IMR-90 (cell line): ENCODE results near the gene ADAM12. TPM values are rescaled to one million over a fixed set of nuclear protein-coding genes. Genes with fewer than 3 reads are reported as not detected.

Source experiments
- ATAC-seq: fragments of 200-7000 bp; cut with Tn5 transposase; 2 replicates; pipeline ENCODE4 v1.9.1; 2020; ENCODE audit warnings: low read depth, mild to moderate bottlenecking, moderate library complexity
- BruUV-seq: library from RNA; stranded (reverse); fragments of 400-500 nt; replicated peaks from 2 replicates; lab custom pipeline; 2021; lab: Mats Ljungman, UMichigan
- CTCF ChIA-PET: fragments of 300-600 bp; formaldehyde crosslinking; extraction: SDS; loops from one replicate; lab custom pipeline; 2021; ENCODE audit warnings: antibody characterized with exemption; lab: Yijun Ruan, JAX
- POLR2A ChIA-PET: fragments of 300-600 bp; sonication (Branson Sonifier 250); formaldehyde crosslinking; loops from one replicate; lab custom pipeline; 2022; ENCODE audit warnings: antibody characterized with exemption; ENCODE audit not compliant: unreplicated experiment; lab: Charles Lee
- DNase-seq: peaks from one replicate; pipeline ENCODE4 v3.0.0; 2013
- H2AFZ ChIP-seq: replicated peaks from 2 replicates; pipeline ENCODE3; 2013; ENCODE audit warnings: low read length, mild to moderate bottlenecking; ENCODE audit not compliant: poor library complexity
- H2AK5ac ChIP-seq: 2 replicates; pipeline ENCODE4 v1.6.1; 2013; ENCODE audit warnings: low read depth, low read length, inconsistent platforms
- H2AK9ac ChIP-seq: replicated peaks from 2 replicates; pipeline ENCODE3; 2013; ENCODE audit warnings: mild to moderate bottlenecking, low read depth, low read length, moderate library complexity; ENCODE audit not compliant: poor library complexity
- H2BK120ac ChIP-seq: 2 replicates; pipeline ENCODE4 v1.6.1; 2013; ENCODE audit warnings: low read depth, low read length, inconsistent platforms
- H2BK15ac ChIP-seq: 3 replicates; pipeline ENCODE4 v1.6.1; 2013; ENCODE audit warnings: low read depth, low read length, inconsistent platforms
- H2BK20ac ChIP-seq: 2 replicates; pipeline ENCODE4 v1.6.1; 2013; ENCODE audit warnings: low read depth, mild to moderate bottlenecking, inconsistent platforms, low read length, moderate library complexity
- H2BK5ac ChIP-seq: 2 replicates; pipeline ENCODE4 v1.6.1; 2013; ENCODE audit warnings: mild to moderate bottlenecking, low read depth, low read length, inconsistent platforms; ENCODE audit not compliant: poor library complexity, severe bottlenecking
- H3K14ac ChIP-seq: replicated peaks from 2 replicates; pipeline ENCODE4 v1.6.1; 2013; ENCODE audit warnings: low read depth, low read length, inconsistent platforms
- H3K18ac ChIP-seq: 2 replicates; pipeline ENCODE4 v1.6.1; 2013; ENCODE audit warnings: low read depth, low read length, control low read depth
- H3K23ac ChIP-seq: 2 replicates; pipeline ENCODE4 v1.6.1; 2013; ENCODE audit warnings: low read depth, low read length, inconsistent platforms
- H3K27ac ChIP-seq: 2 replicates; pipeline ENCODE4 v1.5.1; 2013; ENCODE audit warnings: mild to moderate bottlenecking, control low read depth, low read length; ENCODE audit not compliant: insufficient read depth
- H3K27me3 ChIP-seq: 2 replicates; pipeline ENCODE4 v1.6.1; 2013; ENCODE audit warnings: low read length; ENCODE audit not compliant: control insufficient read depth, insufficient read depth
- H3K36me3 ChIP-seq: 2 replicates; pipeline ENCODE4 v1.6.1; 2013; ENCODE audit warnings: low read length, mixed read lengths; ENCODE audit not compliant: control insufficient read depth, insufficient read depth
- H3K4ac ChIP-seq: 2 replicates; pipeline ENCODE4 v1.6.1; 2013; ENCODE audit warnings: low read depth, low read length, inconsistent platforms
- H3K4me1 ChIP-seq: 2 replicates; pipeline ENCODE4 v1.6.1; 2013; ENCODE audit warnings: low read length, mixed read lengths; ENCODE audit not compliant: control insufficient read depth, insufficient read depth
- H3K4me2 ChIP-seq: 2 replicates; pipeline ENCODE4 v1.6.1; 2013; ENCODE audit warnings: low read depth, mild to moderate bottlenecking, control low read depth, low read length, moderate library complexity
- H3K4me3 ChIP-seq: 2 replicates; pipeline ENCODE4 v1.5.1; 2013; ENCODE audit warnings: low read depth, mild to moderate bottlenecking, control low read depth, low read length, moderate library complexity; ENCODE audit not compliant: insufficient read depth
- H3K56ac ChIP-seq: 2 replicates; pipeline ENCODE4 v1.6.1; 2013; ENCODE audit warnings: low read length, inconsistent platforms; ENCODE audit not compliant: insufficient read depth; ENCODE audit errors: extremely low read depth
- H3K79me1 ChIP-seq, 2 experiments: 2 replicates each; pipeline ENCODE4 v1.6.1; 2013; ENCODE audit warnings: low read length in 2 of 2, inconsistent platforms in 1 of 2, low read depth in 1 of 2
- H3K9ac ChIP-seq: 2 replicates; pipeline ENCODE4 v1.6.1; 2013; ENCODE audit warnings: low read depth, low read length, control low read depth
- H3K9me1 ChIP-seq: 2 replicates; pipeline ENCODE4 v1.6.1; 2013; ENCODE audit warnings: low read length, inconsistent platforms; ENCODE audit not compliant: insufficient read depth
- H3K9me3 ChIP-seq: 2 replicates; pipeline ENCODE4 v1.6.1; 2013; ENCODE audit warnings: low read length; ENCODE audit not compliant: control insufficient read depth, insufficient read depth
- H4K20me1 ChIP-seq: 2 replicates; pipeline ENCODE4 v1.6.1; 2013; ENCODE audit warnings: low read length, inconsistent platforms; ENCODE audit not compliant: insufficient read depth
- H4K5ac ChIP-seq: 2 replicates; pipeline ENCODE4 v1.6.1; 2013; ENCODE audit warnings: mild to moderate bottlenecking, low read depth, low read length, control low read depth
- H4K8ac ChIP-seq, 2 experiments: 2 replicates each; pipeline ENCODE4 v1.6.1; 2013; ENCODE audit warnings: low read depth in 2 of 2, low read length in 2 of 2, control low read depth in 1 of 2, inconsistent platforms in 1 of 2
- H4K91ac ChIP-seq: 2 replicates; pipeline ENCODE4 v1.6.1; 2013; ENCODE audit warnings: low read depth, low read length, inconsistent platforms; ENCODE audit not compliant: insufficient read depth
- CEBPB ChIP-seq: IDR thresholded peaks from 2 replicates; pipeline ENCODE4 v1.6.1; 2012; ENCODE audit warnings: low read depth, low read length, improper control_type of control experiment
- POLR2A ChIP-seq: IDR thresholded peaks from 2 replicates; pipeline ENCODE4 v1.6.1; 2012; ENCODE audit warnings: mild to moderate bottlenecking, low read depth, low read length
- WGBS, 2 experiments: methylation state at CpG; one replicate each; pipeline versions ENCODE4 v1.1.5 to v1.1.7; 2013; ENCODE audit warnings: missing lambda C conversion rate in 2 of 2; ENCODE audit not compliant: insufficient read length in 1 of 2; ENCODE audit errors: extremely low coverage in 2 of 2; 5-methylcytosine and 5-hydroxymethylcytosine counted together
- dilution Hi-C: fragments of 300-500 bp; cut with HindIII; formaldehyde crosslinking; loops from one replicate; pipeline ENCODE4 v1.14.3; 2018; ENCODE audit warnings: low sequenced_read_pairs; ENCODE audit not compliant: unreplicated experiment
- in situ Hi-C: fragments of 300-500 bp; cut with MboI; formaldehyde crosslinking; loops from 3 replicates; pipeline ENCODE4 v1.14.3; 2019; ENCODE audit warnings: low sequenced_read_pairs, inconsistent platforms, mixed read lengths
- intact Hi-C: fragments of 100-400 bp; cut with micrococcal nuclease; formaldehyde crosslinking; loops from 2 replicates; pipeline ENCODE4 v1.10.0; 2022
- polyA plus RNA-seq, 3 experiments: library from polyadenylated mRNA; depleted of rRNA; stranded (reverse); fragments of >200 nt; gene quantifications; 2 replicates each; pipeline ENCODE4 v1.2.3, GENCODE V29; 2012; ENCODE audit warnings: low replicate concordance in 1 of 3
- total RNA-seq: library from RNA; depleted of rRNA; stranded (reverse); fragments of >200 nt; gene quantifications from 2 replicates; pipeline ENCODE4 v1.2.3, GENCODE V29; 2012
- TF ChIP-seq, protein P1 (sequence below): fragments of 150-350 bp; IDR thresholded peaks from 2 replicates; pipeline ENCODE4 v1.6.1; 2016; ENCODE audit warnings: low read depth, mild to moderate bottlenecking, low read length, moderate library complexity, borderline replicate concordance

ADAM12 gene
- total and polyA plus RNA-seq, 2 of the 4 experiments (the other 2 are of a cell fraction) = 9.6 to 10.2 TPM

GRCh38 chr10:126006264-126006663 is 382.0 kb downstream of the ADAM12 start:
- dilution Hi-C loops (no loop called here), intact Hi-C loops (no loop called here), in situ Hi-C loops (no loop called here)
- Histone ChIP-seq H2AK9ac (no peak overlapping the region), H4K8ac (no peak overlapping the region), H4K91ac (no peak overlapping the region), H3K4me2 (no peak overlapping the region), H2BK120ac (no peak overlapping the region), H3K27me3 (peaks cover 46% of the 10 kb centered on the region), H2BK15ac (no peak overlapping the region), H2BK5ac (no peak overlapping the region), H3K4me1 (no peaks in the 10 kb centered on the region), H3K9ac (no peak overlapping the region), H3K14ac (no peak overlapping the region), H3K4me3 (no peak overlapping the region), H2BK20ac (no peak overlapping the region), H3K56ac (no peak overlapping the region), H3K36me3 (no peaks in the 10 kb centered on the region), H4K20me1 (no peaks in the 10 kb centered on the region), H3K23ac (no peak overlapping the region), H3K9me3 (peaks cover 3% of the 10 kb centered on the region), H3K79me1 (no peaks in the 10 kb centered on the region), H3K18ac (no peak overlapping the region), H2AFZ (no peak overlapping the region), H3K4ac (no peak overlapping the region), H3K9me1 (no peaks in the 10 kb centered on the region), H3K27ac (no peak overlapping the region), H2AK5ac (no peak overlapping the region), H4K5ac (no peak overlapping the region)
- ATAC-seq = no peak
- no TSS peak for BruUV-seq
- no peak for TF ChIP-seq CEBPB
- TF ChIP-seq POLR2A = no peak
- TF ChIP-seq, protein P1, sequence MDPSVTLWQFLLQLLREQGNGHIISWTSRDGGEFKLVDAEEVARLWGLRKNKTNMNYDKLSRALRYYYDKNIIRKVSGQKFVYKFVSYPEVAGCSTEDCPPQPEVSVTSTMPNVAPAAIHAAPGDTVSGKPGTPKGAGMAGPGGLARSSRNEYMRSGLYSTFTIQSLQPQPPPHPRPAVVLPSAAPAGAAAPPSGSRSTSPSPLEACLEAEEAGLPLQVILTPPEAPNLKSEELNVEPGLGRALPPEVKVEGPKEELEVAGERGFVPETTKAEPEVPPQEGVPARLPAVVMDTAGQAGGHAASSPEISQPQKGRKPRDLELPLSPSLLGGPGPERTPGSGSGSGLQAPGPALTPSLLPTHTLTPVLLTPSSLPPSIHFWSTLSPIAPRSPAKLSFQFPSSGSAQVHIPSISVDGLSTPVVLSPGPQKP = no peak
- ChIA-PET CTCF (no interaction called here), POLR2A (no interaction called here)
- DNase-seq = no peak
- WGBS, 2 experiments = no CpG with 5 or more reads among the region's 5 CpGs
